SK-N-DZ (cell line): Measurements from ENCODE around the gene MYO7B.

Experiments
- DNase-seq: peaks from one replicate; pipeline ENCODE4 v3.0.0-alpha.2; 2015; ENCODE audit warnings: low spot score

Gene MYO7B

DNA sequence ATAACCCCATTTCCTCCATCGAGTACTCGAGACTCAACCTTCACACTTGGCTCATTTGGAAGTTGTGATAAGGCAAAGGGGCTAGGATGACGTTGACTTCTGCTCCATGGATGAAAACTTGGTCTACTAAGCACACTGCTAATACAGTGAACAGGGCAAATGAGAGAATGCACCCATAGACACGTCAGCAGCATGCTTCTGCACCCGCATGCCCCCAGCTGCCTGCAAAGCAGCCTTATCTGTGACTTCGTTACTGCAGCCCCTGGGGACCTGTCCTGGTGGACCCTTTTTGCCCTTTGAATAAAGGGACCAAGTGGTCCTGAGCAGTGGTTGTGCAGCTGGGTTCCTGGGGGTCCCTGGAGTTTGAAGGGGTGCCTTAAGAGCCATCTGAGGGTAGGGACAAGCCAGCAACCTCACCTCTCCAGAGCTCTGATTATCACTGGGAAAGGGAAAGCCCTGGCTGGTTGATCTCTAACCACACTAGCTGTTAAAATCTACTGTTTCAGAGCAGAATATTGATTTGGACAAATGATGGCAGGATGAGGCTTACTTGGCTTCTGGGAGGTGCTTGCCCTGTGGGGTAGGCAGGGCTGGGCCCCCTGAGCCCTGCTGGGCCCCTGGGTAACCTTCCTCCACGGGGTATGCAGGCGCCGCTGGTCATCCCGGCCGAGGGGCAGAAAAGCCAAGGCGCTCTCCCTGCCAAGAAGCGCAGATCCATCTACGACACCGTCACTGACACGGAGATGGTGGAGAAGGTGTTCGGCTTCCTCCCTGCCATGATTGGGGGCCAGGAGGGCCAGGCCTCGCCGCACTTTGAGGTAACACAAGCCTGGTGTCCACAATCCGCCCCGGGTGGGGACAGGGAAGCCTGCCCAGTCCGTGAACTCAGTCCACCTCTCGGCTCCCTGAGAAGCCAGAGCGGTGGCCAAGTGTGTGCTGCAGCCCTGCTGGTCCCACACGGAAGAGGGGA lies 72.9 kb downstream of the MYO7B start:
- DNase-seq, result no peak

- no peak for DNase-seq
Measured at GRCh38 chr2:127609031-127609751, 73.7 kb downstream of the MYO7B start.

DNA sequence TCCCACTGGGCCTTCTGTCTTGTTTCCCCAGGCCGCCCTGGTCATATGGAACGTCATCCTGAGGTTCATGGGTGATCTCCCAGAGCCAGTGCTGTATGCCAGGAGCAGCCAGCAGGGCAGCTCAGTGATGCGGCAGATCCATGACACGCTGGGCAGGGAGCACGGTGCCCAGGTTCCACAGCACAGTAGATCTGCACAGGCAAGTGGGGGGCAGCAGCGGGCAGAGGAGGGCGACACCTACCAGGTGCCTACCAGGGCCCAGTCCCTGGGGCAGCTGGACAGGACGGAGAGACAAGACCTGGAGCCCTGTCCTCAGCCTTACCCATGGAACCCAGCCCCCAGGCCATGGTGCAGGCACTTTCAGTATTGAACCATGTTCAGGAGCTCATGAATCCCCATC lies 74.3 kb downstream of the MYO7B start:
- DNase-seq, result no peak

DNA sequence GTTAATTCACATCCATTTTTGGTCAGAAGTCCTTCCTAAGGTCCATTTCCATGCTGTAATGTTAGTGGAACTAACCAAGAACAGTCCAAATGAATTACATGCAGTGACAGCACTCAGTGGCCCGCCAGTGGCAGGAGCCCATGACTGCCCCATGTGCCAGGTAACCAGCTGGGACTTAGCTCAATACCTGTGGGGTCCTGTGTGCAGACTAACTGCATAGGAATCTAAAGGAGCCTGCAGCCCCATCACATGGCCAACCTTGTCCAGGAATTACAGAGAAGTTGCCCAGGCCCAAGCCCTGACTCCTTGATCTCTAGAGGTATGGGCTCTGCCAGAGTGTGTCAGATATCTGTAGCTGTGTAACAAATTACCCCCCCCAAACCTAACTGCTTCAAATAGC lies 75.1 kb downstream of the MYO7B start:
- DNase-seq, result no peak

DNA sequence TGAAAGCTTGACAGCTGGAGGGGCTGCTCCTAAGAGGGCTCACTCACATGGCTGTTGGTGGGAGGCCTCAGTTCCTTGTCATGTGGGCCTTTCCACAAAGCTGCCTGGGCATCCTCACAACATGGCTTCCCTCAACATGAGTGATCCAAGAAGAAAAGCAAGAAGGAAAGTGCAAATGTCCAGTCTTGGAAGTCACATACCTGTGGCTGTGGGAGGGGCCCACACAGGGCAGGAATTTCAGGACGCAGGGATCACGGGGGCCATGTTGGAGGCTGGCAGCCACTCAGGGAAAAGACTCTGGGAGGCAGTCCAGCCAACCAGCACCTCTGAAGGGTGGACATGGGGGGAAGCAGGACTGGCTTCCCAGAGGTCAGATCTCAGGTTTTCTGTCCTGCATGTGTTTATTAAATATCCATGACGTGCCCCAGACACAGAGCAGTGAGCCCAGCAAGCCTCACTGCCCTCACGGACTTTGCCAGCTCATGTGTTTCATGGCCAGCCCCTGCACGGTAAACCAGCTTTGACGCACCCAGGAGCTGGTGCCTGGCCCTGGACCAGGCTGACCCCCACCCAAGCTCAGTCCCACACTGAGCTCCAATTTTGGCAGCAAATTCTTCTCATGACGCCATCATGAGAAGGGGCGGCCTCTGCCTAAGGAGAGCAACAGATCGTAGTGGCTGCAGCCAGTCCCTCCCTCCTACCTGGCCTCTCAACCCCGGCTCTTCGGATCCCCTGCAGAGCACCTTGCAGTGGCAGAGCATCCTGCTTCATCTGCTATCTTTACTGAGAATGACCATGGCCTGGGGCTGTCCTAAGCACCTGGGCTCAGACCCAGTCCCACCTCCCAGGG lies 75.8 kb downstream of the MYO7B start:
- no peak for DNase-seq

GRCh38 chr2:127612111-127612822 lies 76.8 kb downstream of the MYO7B start:
- DNase-seq, result no peak

DNA sequence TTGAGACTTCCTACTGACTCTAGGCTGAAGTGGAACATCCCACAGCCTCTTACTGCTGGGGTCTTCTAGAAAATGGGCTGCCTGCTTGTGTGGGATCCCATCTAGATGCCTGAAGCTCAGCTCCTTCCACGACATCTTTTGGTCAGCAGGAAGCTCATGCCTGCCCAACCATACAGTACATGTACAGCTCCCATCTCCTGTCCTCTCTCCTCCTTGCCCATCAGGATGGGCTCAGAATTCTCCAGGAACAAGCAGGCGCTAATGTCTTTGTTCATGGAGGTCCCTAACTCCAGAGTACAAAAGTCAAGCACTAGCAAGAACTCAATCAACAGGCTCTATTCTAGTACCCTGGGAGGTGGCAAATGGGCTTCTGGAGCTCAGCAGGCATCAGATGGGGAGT lies 78.8 kb downstream of the MYO7B start:
- no peak for DNase-seq

DNA sequence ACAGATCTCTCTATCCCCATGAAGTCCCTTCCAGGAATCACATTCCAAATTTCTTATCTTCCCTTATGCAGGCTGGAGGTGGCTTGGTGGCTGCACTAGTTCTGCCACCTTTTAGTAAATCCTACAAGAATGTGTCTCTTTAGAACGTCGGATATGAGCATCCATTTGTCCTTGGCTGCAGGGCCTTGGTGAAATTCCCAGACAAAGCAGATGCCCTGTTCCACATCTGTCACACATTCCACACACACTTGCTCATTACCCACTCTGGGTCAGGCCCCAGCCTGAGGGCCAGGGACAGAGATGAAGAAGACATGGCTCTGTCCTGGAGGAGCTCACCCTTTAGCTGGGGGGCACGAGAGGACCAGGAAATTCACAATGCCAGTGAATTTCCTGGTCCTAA lies 79.2 kb downstream of the MYO7B start:
- no peak for DNase-seq

DNA sequence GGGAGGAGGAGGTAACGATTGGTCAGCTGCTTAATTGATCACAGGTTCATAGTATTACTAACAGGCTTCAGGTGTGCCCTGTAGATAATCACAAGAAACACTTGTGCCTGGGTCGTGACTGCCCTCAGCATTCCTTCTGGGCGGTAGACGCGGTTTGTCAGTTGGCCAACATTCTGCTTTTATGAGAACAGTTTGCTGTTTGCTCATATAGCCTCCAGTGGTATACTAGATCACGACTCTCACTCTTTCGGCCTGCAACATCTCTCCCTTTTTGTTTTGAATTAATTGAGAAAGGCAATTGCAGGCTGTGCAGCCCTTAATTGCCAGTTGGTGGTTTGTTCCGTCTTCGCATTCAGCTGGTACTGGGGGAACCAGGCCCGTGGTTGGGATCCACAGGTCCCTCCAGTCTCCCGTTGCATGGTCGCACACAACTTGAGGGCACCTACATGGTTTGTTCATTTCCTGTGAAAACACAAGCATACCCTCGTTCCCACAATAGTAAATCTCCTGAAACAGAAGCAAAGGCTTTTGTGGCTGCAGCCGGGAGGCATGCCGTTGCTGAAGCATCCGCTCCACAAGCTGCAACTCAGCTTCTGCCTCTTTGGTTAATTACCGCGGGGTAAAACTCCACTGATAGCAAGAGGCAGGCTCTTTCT lies 80.2 kb downstream of the MYO7B start:
- DNase-seq, result no peak

- no peak for DNase-seq
Measured at GRCh38 chr2:127618551-127619202, 83.2 kb downstream of the MYO7B start.

GRCh38 chr2:127619203-127619590 lies 83.7 kb downstream of the MYO7B start:
- DNase-seq, result no peak

GRCh38 chr2:127619877-127620705 lies 84.6 kb downstream of the MYO7B start:
- DNase-seq, result no peak

- DNase-seq, result no peak
Measured at GRCh38 chr2:127620866-127621265, 85.4 kb downstream of the MYO7B start.

DNA sequence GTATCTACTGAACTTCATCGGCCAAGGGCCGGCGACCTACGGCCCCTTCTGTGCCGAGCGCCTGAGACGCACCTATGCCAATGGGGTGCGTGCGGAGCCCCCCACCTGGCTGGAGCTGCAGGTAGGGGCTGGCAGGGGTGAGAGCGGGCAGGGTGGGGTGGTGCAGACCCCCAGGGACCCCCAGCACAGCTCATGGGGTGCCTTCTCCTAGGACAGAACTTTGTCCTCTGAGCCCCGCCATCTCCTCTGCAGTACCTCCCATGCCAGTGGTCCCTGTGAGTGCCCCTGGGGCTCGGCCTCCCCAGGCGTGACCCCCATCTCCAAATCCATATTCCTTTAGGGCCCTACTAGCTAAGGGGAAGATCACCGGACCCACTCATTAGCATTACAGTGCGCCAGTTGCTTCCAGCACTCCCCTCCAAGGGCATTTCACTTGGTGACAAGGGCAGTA lies 86.5 kb downstream of the MYO7B start:
- no peak for DNase-seq

- no peak for DNase-seq
Measured at GRCh38 chr2:127622561-127623387, 87.3 kb downstream of the MYO7B start.

DNA sequence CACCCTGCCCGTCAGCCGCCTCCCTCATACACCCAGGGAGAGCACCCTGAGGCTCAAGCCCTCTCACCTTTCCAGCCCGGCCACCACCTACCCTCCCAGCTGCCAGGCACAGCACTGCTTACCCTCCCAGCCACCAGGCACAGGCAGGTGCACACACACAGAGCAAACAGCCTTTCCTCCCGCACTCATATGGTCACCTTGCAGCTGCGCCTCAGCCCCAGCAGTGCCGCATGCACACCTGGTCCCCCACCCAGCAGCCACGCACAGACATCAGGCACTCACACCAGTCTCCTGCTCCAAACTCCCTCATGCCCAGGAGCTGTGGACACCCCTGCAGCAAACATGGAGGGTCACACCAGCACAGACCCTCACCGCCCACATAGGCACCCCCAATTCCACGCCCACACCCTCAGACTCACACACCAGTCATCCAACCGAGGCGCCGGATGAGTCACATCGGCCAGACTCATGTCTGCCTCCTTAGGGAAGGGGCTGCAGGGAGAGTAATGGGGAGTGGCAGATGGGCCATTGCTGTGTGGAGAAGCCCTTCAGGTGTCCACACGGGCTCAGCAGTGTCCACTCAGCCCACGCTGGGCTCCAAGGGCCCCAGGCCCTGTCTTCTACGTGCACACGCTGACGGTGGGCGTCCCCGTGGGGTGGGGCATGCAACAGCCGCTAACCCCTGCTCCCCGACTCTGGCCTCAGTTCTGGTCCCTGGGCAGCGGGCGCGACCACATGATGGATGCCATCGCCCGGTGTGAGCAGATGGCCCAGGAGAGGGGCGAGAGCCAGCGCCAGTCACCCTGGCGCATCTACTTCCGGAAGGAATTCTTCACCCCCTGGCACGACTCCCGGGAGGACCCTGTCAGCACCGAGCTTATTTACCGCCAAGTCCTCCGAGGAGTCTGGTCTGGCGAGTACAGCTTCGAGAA lies 88.2 kb downstream of the MYO7B start:
- no peak for DNase-seq

- DNase-seq, result no peak
Measured at GRCh38 chr2:127624320-127624755, 88.9 kb downstream of the MYO7B start.
